ENCODE results near the gene CDCP2. TPM values are rescaled to one million over a fixed set of nuclear protein-coding genes. Genes with fewer than 3 reads are reported as not detected.

CDCP2 gene
- total and polyA plus RNA-seq, 2 experiments from 2014 or later: not detected

GRCh38 chr1:54118704-54119103, 34.1 kb downstream of the CDCP2 start:
- H3K36me3 ChIP-seq (ENCODE audit: insufficient read depth): no peaks in the 10 kb centered on the region
- no peak overlapping the region for H3K4me3 Mint-ChIP-seq
- peaks cover 9% of the 10 kb centered on the region; the same call in 2 of the 3 replicates for H3K4me1 Mint-ChIP-seq
- no peak overlapping the region for H3K27ac Mint-ChIP-seq
- no peaks in the 10 kb centered on the region for H3K9me2 ChIP-seq (ENCODE audit: insufficient read depth)
- no peak overlapping the region for H3K4me2 ChIP-seq
- H3K9me3 Mint-ChIP-seq: no peaks in the 10 kb centered on the region
- H2AFZ ChIP-seq: 0 out of 2 replicates have a peak overlapping the region, but pooled peaks have one; percentile 10
- no peaks in the 10 kb centered on the region for H3K36me3 Mint-ChIP-seq (ENCODE audit: low read depth)
- no peaks in the 10 kb centered on the region for H3K79me2 ChIP-seq (replicated peaks; ENCODE audit: insufficient read depth)
- peaks cover 3% of the 10 kb centered on the region; the same call in 1 of the 2 replicates for H3K4me1 ChIP-seq (ENCODE audit: insufficient read depth)
- no peak overlapping the region for H3K27ac ChIP-seq (ENCODE audit: low read depth)
- DNase-seq (ENCODE audit: low spot score) (no peak), ATAC-seq (no peak)
- peaks cover 12% of the 10 kb centered on the region for H3K27me3 Mint-ChIP-seq (ENCODE audit: insufficient read depth, low read depth, poor library complexity)
- H3K4me3 ChIP-seq: no peak overlapping the region
- H3F3A ChIP-seq (replicated peaks; ENCODE audit: low read depth): no peaks in the 10 kb centered on the region
- H4K20me1 ChIP-seq (replicated peaks; ENCODE audit: insufficient read depth): no peaks in the 10 kb centered on the region
- TF ChIP-seq JUNB (IDR thresholded peaks at IDR 0.05; ENCODE audit: unreplicated experiment): no peak
- TF ChIP-seq CTCF (conservative IDR thresholded peaks at IDR 0.05; ENCODE audit: low read depth in 2 of 2): no peak
- no peak for TF ChIP-seq POLR2AphosphoS5 (IDR thresholded peaks at IDR 0.05; ENCODE audit: low read depth)
- no peak for TF ChIP-seq REST (IDR thresholded peaks at IDR 0.05; ENCODE audit: unreplicated experiment)
- no peak for TF ChIP-seq ZNF331 (CRISPR knock-in tag; IDR thresholded peaks at IDR 0.05; ENCODE audit: low read depth)
- TF ChIP-seq ZNF114 (CRISPR knock-in tag; IDR thresholded peaks at IDR 0.05): no peak
- no peak for TF ChIP-seq EZH2phosphoT487 (IDR thresholded peaks at IDR 0.05; ENCODE audit: unreplicated experiment)
- no peak for TF ChIP-seq NANOG (IDR thresholded peaks at IDR 0.05; ENCODE audit: borderline replicate concordance)
- no peak for TF ChIP-seq EZH2 (IDR thresholded peaks at IDR 0.05; ENCODE audit: low read depth, unreplicated experiment)
- no peak for TF ChIP-seq STAT1 (IDR thresholded peaks at IDR 0.05; ENCODE audit: unreplicated experiment)
- no peak for TF ChIP-seq ETS1 (IDR thresholded peaks at IDR 0.05)
- TF ChIP-seq CREB1 (CRISPR knock-in tag; IDR thresholded peaks at IDR 0.05; ENCODE audit: low read depth): no peak
- TF ChIP-seq ZNF462 (CRISPR knock-in tag; IDR thresholded peaks at IDR 0.05): no peak
- peaks cover 14% of the 10 kb centered on the region for H3K27me3 ChIP-seq (ENCODE audit: insufficient read depth)

Data from GM23338 (cell line).